ENCODE results near the gene IGIP. TPM values are rescaled to one million over a fixed set of nuclear protein-coding genes. Genes with fewer than 3 reads are reported as not detected.
"Not testable (repeated sequence)": the region's sequence is repeated elsewhere in the genome, so short reads cannot be mapped to it uniquely, and the experiment has no call there.

IGIP gene
- total RNA-seq, 1 donor from 2014 or later, result 17.2 TPM

- DNase-seq (ENCODE audit: low read depth), result no peak
These were observed 14.7 kb downstream of the IGIP start for GRCh38 chr5:140140435-140140834.

DNA sequence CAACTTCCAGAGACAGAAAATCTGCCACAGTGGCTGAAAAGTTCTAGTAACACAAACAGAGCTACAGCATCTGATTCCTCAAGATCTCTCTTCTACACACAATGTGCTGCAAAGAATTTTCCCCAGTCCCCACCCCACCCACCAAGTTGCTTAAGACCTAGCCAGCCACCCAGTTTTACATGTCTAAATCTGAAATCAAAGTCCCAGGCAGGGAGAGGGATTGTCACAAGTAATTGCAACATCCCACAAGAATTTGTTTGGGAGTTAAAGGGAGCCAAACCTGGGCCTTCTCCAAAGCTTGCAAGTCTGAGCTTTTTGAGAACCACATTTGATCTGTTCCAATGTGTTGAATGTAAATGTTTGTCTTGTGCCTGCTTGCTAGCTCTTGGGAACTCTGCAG lies 15.5 kb downstream of the IGIP start:
- peak; percentile 44 for DNase-seq (ENCODE audit: low read depth)

GRCh38 chr5:140142246-140142645 lies 16.5 kb downstream of the IGIP start:
- no peak for DNase-seq (ENCODE audit: low read depth)

GRCh38 chr5:140142856-140143255 lies 17.1 kb downstream of the IGIP start:
- DNase-seq (ENCODE audit: low read depth), result no peak

- no peak for DNase-seq (ENCODE audit: low read depth)
These were observed 18.0 kb downstream of the IGIP start for GRCh38 chr5:140143521-140144258.

DNA sequence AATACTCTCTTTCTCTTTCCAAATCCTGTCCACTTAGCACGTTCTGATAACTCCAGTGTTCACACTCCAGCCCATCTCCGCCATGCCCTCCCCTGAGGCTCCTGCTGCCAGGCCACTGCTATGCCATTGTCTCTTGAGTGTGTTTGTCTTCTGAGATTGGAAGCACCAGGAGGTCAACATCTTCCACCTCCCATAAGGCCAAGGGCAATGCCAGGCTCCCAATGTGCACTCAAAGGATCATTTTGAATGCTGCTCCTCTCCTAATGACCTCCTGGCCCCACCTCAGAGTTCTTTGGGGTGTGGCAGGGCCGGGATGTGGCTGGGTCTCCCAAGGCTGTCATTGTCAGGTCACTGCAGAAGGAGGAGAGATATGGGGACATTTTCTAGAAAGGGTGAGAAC lies 19.5 kb downstream of the IGIP start:
- DNase-seq (ENCODE audit: low read depth), result no peak

DNA sequence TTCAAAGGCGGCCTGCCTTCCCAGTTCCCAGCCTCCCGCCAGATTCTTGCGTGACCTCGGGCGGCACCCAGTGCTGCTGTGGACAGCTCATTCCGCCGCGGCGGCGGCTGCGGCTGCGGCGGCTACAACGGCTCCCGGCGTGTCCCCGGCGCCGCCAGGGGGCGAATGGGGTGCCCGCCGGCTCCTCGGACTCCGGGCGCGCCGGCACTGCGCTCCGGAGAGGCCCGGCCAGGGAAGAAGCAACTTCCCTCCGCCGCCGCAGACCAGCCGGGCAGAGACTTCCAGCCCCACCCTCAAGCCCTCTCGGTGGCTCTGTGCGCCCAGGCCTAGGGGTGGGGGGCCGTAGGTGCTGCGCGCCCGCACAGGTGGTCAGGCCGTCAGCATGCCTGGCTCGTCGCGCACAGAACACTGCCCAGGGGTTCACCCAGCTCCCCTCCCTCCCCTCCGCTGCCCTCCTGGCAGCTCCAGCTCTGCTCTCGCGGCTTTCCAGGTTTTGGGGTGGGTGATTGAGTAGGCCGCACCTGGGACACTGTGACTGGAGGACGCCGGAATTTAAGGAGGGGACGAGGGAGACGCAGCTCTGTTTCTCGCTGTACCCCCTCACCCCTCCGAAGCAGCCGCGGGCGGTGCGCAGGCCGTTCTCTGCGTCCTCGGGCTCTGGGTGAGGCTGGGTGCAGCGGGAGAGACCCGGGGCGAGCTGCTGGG lies 20.2 kb downstream of the IGIP start:
- DNase-seq (ENCODE audit: low read depth), result peak; percentile 28

- DNase-seq (ENCODE audit: low read depth), result no peak
These were observed 20.7 kb downstream of the IGIP start for GRCh38 chr5:140146523-140146842.

DNA sequence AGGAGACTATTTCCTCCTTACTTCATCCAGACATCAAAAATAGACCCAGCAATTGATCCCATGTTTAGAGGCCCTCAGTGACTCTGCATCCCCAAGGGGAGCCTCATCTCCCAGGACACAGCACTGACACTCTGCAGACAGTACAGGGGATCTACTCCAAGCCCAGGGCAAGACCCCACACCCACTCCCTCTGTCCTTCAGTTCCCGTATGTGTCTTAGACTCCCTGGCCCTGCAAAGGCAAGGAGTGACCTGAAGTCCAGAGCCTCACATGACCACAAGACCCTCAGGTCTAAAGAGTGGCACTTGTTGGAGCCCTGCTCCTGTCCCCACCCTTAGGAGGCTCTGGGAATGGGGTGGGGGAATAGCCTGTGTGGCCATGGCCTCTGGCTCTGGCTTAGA lies 21.7 kb downstream of the IGIP start:
- DNase-seq (ENCODE audit: low read depth), result no peak

DNA sequence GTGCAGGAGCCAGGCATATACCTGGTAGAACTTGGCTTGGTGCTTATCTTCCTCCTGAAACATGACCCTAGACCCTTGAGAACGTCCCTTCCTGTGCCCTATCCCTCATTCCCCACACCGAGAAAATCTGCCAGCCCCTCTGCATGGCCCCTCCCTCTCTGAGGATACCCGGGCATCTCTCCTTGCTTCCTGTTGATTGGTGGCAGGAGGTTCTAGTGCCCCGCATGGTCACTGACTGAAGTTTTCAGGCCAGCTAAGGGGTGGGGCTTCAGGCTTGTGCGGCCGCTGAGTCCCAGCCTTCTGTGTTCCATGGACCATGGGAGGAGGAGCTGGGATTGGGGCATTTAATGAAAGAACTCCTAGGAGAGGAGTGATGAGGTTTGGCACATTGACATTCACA lies 22.8 kb downstream of the IGIP start:
- peak; percentile 16 for DNase-seq (ENCODE audit: low read depth)

DNA sequence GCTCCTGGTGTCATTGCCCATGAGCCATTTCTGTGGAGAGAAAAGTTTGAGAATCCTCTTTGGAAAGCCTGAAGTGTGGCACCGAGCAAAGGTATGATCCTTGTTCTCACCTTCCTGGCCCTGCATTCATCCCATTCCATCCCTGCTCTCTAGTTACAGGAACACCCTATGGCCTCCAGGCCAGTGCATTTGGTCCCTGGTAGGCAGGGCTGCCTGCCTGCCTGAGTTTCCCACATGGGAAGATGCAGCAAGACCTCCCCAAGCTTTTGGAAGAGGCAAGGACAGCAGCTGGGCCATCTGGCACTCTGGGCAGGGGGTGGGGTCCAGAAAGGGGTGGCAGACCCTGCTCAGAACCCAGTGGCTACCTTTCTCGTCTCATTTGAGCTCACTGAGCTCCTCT lies 24.5 kb downstream of the IGIP start:
- DNase-seq (ENCODE audit: low read depth), result no peak

GRCh38 chr5:140151144-140152021 lies 25.6 kb downstream of the IGIP start:
- no peak for DNase-seq (ENCODE audit: low read depth)

GRCh38 chr5:140152022-140152999 lies 26.6 kb downstream of the IGIP start:
- DNase-seq (ENCODE audit: low read depth), result no peak

GRCh38 chr5:140153255-140153654 lies 27.5 kb downstream of the IGIP start:
- DNase-seq (ENCODE audit: low read depth), result no peak

- no peak for DNase-seq (ENCODE audit: low read depth)
These were observed 28.2 kb downstream of the IGIP start for GRCh38 chr5:140153905-140154304.

- not testable (repeated sequence) for DNase-seq (ENCODE audit: low read depth)
These were observed 29.1 kb downstream of the IGIP start for GRCh38 chr5:140154710-140155381.

GRCh38 chr5:140157032-140157781 lies 31.5 kb downstream of the IGIP start:
- peak; percentile 44 for DNase-seq (ENCODE audit: low read depth)

DNA sequence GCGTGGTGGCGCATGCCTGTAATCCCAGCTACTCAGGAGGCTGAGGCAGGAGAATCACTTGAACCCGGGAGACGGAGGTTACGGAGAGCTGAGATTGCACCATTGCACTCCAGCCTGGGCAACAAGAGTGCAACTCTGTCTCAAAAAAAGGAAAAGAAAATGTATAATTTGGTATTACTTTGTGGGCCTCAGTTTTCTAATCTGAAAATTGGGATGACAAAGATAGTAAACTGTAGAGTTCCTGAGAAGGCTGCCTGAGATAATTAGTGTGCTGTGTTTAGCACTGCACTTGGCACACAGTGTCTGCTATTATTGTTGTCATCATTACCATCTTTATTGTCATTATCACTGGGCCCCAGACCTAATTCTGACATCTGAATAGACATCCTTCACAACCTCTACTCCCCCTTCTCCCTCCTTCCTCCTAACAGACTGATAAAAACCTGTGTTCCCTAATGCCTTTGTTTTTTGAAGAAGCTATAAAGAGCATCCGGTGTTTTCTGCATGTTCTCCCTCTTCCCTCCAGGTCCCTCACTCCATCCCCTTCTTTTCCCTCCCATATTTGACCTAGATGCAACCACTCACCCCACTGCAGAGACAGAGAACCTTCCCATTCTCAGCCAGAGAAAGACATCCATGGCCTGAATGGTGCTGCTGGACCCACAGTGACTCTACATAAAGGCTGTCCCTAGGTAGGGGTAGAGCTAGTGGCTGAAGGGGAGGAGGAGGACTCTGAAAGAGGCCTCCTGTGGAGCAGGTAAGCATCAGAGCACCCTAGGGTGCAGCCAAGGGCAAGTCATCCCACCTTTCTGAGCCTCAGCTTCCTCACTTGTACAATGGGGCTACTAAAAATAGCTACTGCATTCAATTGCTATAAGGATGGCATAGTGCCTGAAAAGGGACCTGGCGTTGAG lies 33.5 kb downstream of the IGIP start:
- no peak for DNase-seq (ENCODE audit: low read depth)

GRCh38 chr5:140162275-140162674 lies 36.5 kb downstream of the IGIP start:
- DNase-seq (ENCODE audit: low read depth), result no peak

Measured in renal cortical epithelial cell (primary cell).